Right kidney (tissue), 9 donors: ENCODE measurements around the gene OR13C9.
"Not testable (repeated sequence)": the region's sequence is repeated elsewhere in the genome, so short reads cannot be mapped to it uniquely, and the experiment has no call there.

ENCODE experiments used
- DNase-seq: peaks from one replicate; pipeline ENCODE4 v3.0.0-alpha.2; 2016
- long read RNA-seq, 8 donors: transcript quantifications; one replicate each; lab custom pipeline, GENCODE V29; 2026

The OR13C9 gene
- long read RNA-seq, donor 1: 0 reads
- long read RNA-seq, donor 2: 0 reads
- long read RNA-seq, donor 3: 0 reads
- long read RNA-seq, donor 4: 0 reads
- long read RNA-seq, donor 5: 0 reads
- long read RNA-seq, donor 6: 0 reads
- long read RNA-seq, donor 7: 0 reads
- long read RNA-seq, donor 8: 0 reads

- DNase-seq: no peak
These were observed at the start of gene OR13C9 for GRCh38 chr9:104618104-104618503. TSS of gene OR13C9 (minus strand) at chr9:104618204. CDS start at chr9:104618204, 0 bp downstream.

GRCh38 chr9:104658496-104659195, 40.6 kb upstream of the OR13C9 start:
- no peak for DNase-seq

- DNase-seq: no peak
These were observed 17.5 kb upstream of the OR13C9 start for GRCh38 chr9:104635456-104635855.

GRCh38 chr9:104633976-104634520, 16.0 kb upstream of the OR13C9 start:
- DNase-seq: no peak

GRCh38 chr9:104625964-104626363, 8.0 kb upstream of the OR13C9 start:
- not testable (repeated sequence) for DNase-seq

GRCh38 chr9:104617418-104617817, 586 bp downstream of the OR13C9 start:
- no peak for DNase-seq

GRCh38 chr9:104611213-104611612, 6.8 kb downstream of the OR13C9 start:
- no peak for DNase-seq

- no peak for DNase-seq
These were observed 9.7 kb downstream of the OR13C9 start for GRCh38 chr9:104608336-104608735.

GRCh38 chr9:104606152-104606551, 11.9 kb downstream of the OR13C9 start:
- no peak for DNase-seq

GRCh38 chr9:104605527-104605926, 12.5 kb downstream of the OR13C9 start, which contains the start of gene OR13C2:
TSS of gene OR13C2 (minus strand) at chr9:104605627. CDS start at chr9:104605627, 0 bp downstream.
- not testable (repeated sequence) for DNase-seq

GRCh38 chr9:104604801-104605200, 13.2 kb downstream of the OR13C9 start:
- no peak for DNase-seq

GRCh38 chr9:104599313-104599712, 18.7 kb downstream of the OR13C9 start, which contains the start of gene OR13C5:
TSS of gene OR13C5 (minus strand) at chr9:104599413. CDS start at chr9:104599413, 0 bp downstream.
- not testable (repeated sequence) for DNase-seq

- DNase-seq: not testable (repeated sequence)
These were observed 19.3 kb downstream of the OR13C9 start for GRCh38 chr9:104598749-104599148.

GRCh38 chr9:104589626-104590025, 28.4 kb downstream of the OR13C9 start:
- no peak for DNase-seq

GRCh38 chr9:104586496-104587180, 31.4 kb downstream of the OR13C9 start:
- DNase-seq: no peak

GRCh38 chr9:104580562-104580961, 37.4 kb downstream of the OR13C9 start:
- DNase-seq: no peak

- DNase-seq: no peak
These were observed 40.7 kb downstream of the OR13C9 start for GRCh38 chr9:104577263-104577662.

- no peak for DNase-seq
These were observed 42.5 kb downstream of the OR13C9 start for GRCh38 chr9:104575456-104575855.

- DNase-seq: no peak
These were observed 45.4 kb downstream of the OR13C9 start for GRCh38 chr9:104572612-104573011.

GRCh38 chr9:104568868-104569267, 49.1 kb downstream of the OR13C9 start, which contains the start of gene OR13C8:
TSS of gene OR13C8 (plus strand) at chr9:104569168. CDS start at chr9:104569168, 0 bp downstream.
- DNase-seq: no peak
